ENCODE measurements around the gene OR2C3.
"Not testable (repeated sequence)": the region's sequence is repeated elsewhere in the genome, so short reads cannot be mapped to it uniquely, and the experiment has no call there.

OR2C3 gene

GRCh38 chr1:247529771-247530355 lies 6.4 kb downstream of the OR2C3 start:
- no peaks in the 10 kb centered on the region for H3K9me2 ChIP-seq (replicated peaks; ENCODE audit: insufficient read depth, low read length)
- no peaks in the 10 kb centered on the region for H3K36me3 ChIP-seq (ENCODE audit: low read length)
- H3K9me3 ChIP-seq (ENCODE audit: insufficient read depth, low read length), result no peaks in the 10 kb centered on the region
- no peaks in the 10 kb centered on the region for H3K79me2 ChIP-seq (ENCODE audit: insufficient read depth, low read length)
- no peak overlapping the region for H3K4me3 ChIP-seq (ENCODE audit: insufficient read depth, low read length, poor library complexity, severe bottlenecking)
- TF ChIP-seq EZH2phosphoT487 (conservative IDR thresholded peaks at IDR 0.05; ENCODE audit: low read length) (no peak), CTCF (IDR thresholded peaks at IDR 0.05; ENCODE audit: insufficient read depth, low read length, poor library complexity, severe bottlenecking) (no peak)
- no peaks in the 10 kb centered on the region for H3K27me3 ChIP-seq (ENCODE audit: low read length)
- no peak overlapping the region for H3K4me2 ChIP-seq (ENCODE audit: low read depth, low read length, poor library complexity, severe bottlenecking)
- no peaks in the 10 kb centered on the region for H4K20me1 ChIP-seq (ENCODE audit: low read depth, low read length)
- H2AFZ ChIP-seq (ENCODE audit: low read depth, low read length, severe bottlenecking), result no peak overlapping the region
- no peak overlapping the region for H3K27ac ChIP-seq (ENCODE audit: low read depth, low read length)
- H3F3A ChIP-seq (ENCODE audit: insufficient read depth), result no peaks in the 10 kb centered on the region
- H3K9ac ChIP-seq (ENCODE audit: low read length), result no peak overlapping the region

- no peaks in the 10 kb centered on the region for H3F3A ChIP-seq (ENCODE audit: insufficient read depth)
- no peaks in the 10 kb centered on the region for H3K27me3 ChIP-seq (ENCODE audit: low read length)
- H3K27ac ChIP-seq (ENCODE audit: low read depth, low read length), result no peak overlapping the region
- no peak overlapping the region for H3K9ac ChIP-seq (ENCODE audit: low read length)
- no peaks in the 10 kb centered on the region for H3K9me2 ChIP-seq (replicated peaks; ENCODE audit: insufficient read depth, low read length)
- no peaks in the 10 kb centered on the region for H3K79me2 ChIP-seq (ENCODE audit: insufficient read depth, low read length)
- TF ChIP-seq EZH2phosphoT487 (conservative IDR thresholded peaks at IDR 0.05; ENCODE audit: low read length) (no peak), CTCF (IDR thresholded peaks at IDR 0.05; ENCODE audit: insufficient read depth, low read length, poor library complexity, severe bottlenecking) (no peak)
- no peaks in the 10 kb centered on the region for H4K20me1 ChIP-seq (ENCODE audit: low read depth, low read length)
- H3K4me3 ChIP-seq (ENCODE audit: insufficient read depth, low read length, poor library complexity, severe bottlenecking), result no peak overlapping the region
- H2AFZ ChIP-seq (ENCODE audit: low read depth, low read length, severe bottlenecking), result no peak overlapping the region
- H3K36me3 ChIP-seq (ENCODE audit: low read length), result no peaks in the 10 kb centered on the region
- H3K9me3 ChIP-seq (ENCODE audit: insufficient read depth, low read length), result no peaks in the 10 kb centered on the region
- H3K4me2 ChIP-seq (ENCODE audit: low read depth, low read length, poor library complexity, severe bottlenecking), result no peak overlapping the region
These were observed 7.3 kb downstream of the OR2C3 start for GRCh38 chr1:247528812-247529474.

GRCh38 chr1:247521886-247522285 lies 14.4 kb downstream of the OR2C3 start:
- not testable (repeated sequence) for H3K27me3 ChIP-seq (ENCODE audit: low read length); H2AFZ ChIP-seq (ENCODE audit: low read depth, low read length, severe bottlenecking); H3K9me3 ChIP-seq (ENCODE audit: insufficient read depth, low read length); H3K4me3 ChIP-seq (ENCODE audit: insufficient read depth, low read length, poor library complexity, severe bottlenecking); H3F3A ChIP-seq (ENCODE audit: insufficient read depth); H3K27ac ChIP-seq (ENCODE audit: low read depth, low read length); H3K9me2 ChIP-seq (replicated peaks; ENCODE audit: insufficient read depth, low read length); H3K4me2 ChIP-seq (ENCODE audit: low read depth, low read length, poor library complexity, severe bottlenecking); H3K9ac ChIP-seq (ENCODE audit: low read length); H3K36me3 ChIP-seq (ENCODE audit: low read length); H4K20me1 ChIP-seq (ENCODE audit: low read depth, low read length); H3K79me2 ChIP-seq (ENCODE audit: insufficient read depth, low read length)

GRCh38 chr1:247518613-247518891 lies 17.7 kb downstream of the OR2C3 start:
- no peaks in the 10 kb centered on the region for H3K27me3 ChIP-seq (ENCODE audit: low read length)
- H3K36me3 ChIP-seq (ENCODE audit: low read length), result no peaks in the 10 kb centered on the region
- no peak overlapping the region for H3K4me3 ChIP-seq (ENCODE audit: insufficient read depth, low read length, poor library complexity, severe bottlenecking)
- no peaks in the 10 kb centered on the region for H4K20me1 ChIP-seq (ENCODE audit: low read depth, low read length)
- no peak overlapping the region for H2AFZ ChIP-seq (ENCODE audit: low read depth, low read length, severe bottlenecking)
- no peaks in the 10 kb centered on the region for H3K79me2 ChIP-seq (ENCODE audit: insufficient read depth, low read length)
- no peak overlapping the region for H3K4me2 ChIP-seq (ENCODE audit: low read depth, low read length, poor library complexity, severe bottlenecking)
- TF ChIP-seq CTCF (IDR thresholded peaks at IDR 0.05; ENCODE audit: insufficient read depth, low read length, poor library complexity, severe bottlenecking) (no peak), EZH2phosphoT487 (conservative IDR thresholded peaks at IDR 0.05; ENCODE audit: low read length) (no peak)
- no peak overlapping the region for H3K27ac ChIP-seq (ENCODE audit: low read depth, low read length)
- no peaks in the 10 kb centered on the region for H3K9me2 ChIP-seq (replicated peaks; ENCODE audit: insufficient read depth, low read length)
- no peaks in the 10 kb centered on the region for H3F3A ChIP-seq (ENCODE audit: insufficient read depth)
- no peaks in the 10 kb centered on the region for H3K9me3 ChIP-seq (ENCODE audit: insufficient read depth, low read length)
- H3K9ac ChIP-seq (ENCODE audit: low read length), result no peak overlapping the region

Measured in SU-DHL-6 (cell line).